ELR (cell line): Measurements from ENCODE around the gene EIPR1.
A peak's percentile ranks its signal among the peaks of the same experiment; 100 is the strongest.
"Not testable (repeated sequence)": the region's sequence is repeated elsewhere in the genome, so short reads cannot be mapped to it uniquely, and the experiment has no call there.

Experiments used
- DNase-seq: peaks from one replicate; pipeline ENCODE4 v3.0.0-alpha.2; 2015; ENCODE audit warnings: low read depth

Gene EIPR1

DNA sequence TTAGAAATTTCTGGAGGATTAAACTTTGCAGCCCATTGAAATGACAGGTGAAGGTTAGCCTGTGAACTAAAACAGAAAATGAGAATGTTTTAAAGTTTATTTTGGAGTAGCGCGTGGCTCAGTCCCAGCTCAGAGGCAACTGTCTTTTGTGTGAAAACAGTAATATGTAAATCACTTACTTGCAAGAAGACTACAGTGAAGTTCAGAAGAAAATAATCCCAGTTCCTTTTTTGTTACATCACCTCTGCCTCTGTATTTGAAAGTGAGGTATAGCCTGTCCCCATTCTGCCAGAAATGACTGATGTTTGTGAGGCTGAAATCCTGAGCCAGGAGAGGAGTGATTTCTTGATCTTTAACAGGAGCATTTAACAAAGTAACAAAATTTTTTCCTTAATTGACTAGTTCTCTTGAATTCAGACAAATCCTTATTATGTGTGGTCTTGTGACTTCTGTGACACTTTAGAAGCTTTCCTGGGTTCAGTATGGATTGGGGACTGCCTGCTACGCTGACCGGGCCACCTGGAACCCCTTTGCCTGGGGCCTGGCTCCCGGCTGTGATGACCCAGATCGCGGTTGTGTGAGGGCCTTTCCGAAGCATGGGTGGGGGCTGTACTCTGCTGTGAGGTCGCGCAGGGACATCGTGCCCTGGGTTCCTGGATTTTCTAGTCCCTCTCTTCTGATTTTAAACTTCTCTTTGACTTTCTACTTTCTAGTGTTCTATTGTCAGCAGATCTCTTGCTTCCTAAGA lies 26.1 kb upstream of the EIPR1 start:
- no peak for DNase-seq

DNA sequence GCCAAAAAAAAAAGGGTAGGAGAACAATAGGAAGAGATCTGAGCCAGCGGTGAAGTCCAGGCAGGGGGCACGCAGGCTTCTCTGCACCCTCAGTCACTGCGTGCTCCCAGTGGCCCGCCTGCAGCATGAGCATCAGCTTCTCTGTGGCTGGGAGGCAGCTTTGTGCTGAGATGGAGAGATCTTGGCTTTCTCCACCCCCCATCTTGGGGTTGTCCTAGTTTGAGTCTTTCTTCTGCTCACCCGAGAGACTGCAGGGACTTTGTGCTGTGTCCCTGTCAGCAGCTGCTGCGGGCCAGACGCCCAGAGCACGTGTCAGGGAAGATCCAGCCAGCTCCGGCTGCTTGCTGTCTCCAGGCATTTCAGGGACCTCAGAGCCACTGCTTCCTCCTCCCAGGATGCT lies 22.2 kb upstream of the EIPR1 start:
- DNase-seq = no peak

DNA sequence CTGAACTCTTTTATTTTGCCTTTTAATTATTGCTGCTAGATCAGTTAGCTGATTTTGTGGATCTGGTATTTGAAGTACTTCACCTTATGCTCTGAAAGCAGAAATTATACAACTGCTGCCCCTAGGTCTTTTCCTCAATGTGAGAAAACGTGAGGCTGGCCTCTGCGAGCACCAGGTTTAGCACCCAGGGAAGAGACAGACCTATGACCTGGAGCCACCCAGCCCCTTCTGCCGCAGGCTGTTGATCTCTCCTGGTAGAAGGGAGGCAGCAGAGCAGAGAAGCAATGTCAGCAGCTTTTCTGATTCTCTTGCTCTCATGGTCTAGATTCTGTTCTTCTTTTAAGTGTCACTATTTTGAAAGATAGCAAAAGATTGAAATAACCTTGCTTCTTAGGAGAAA lies 21.8 kb upstream of the EIPR1 start:
- no peak for DNase-seq

DNA sequence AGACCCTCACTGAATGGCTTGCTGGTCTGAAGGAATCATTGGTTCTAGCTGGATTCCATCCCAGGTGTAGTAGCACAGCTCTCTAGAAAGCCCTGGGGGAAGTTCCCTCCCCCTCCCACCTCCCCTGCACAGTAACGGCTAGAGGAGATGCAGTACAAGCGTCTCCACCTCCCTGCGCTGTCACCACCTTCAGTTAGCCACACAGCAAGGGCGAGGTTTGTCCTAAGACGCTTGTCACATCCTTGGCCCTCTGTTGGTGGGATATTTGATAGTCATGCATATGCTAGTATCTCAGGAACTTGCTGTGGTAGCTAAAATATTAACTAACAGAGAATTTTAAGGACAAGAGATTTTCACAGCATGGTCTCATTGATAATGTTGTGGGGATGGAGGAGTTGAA lies 21.2 kb upstream of the EIPR1 start:
- DNase-seq = no peak

DNA sequence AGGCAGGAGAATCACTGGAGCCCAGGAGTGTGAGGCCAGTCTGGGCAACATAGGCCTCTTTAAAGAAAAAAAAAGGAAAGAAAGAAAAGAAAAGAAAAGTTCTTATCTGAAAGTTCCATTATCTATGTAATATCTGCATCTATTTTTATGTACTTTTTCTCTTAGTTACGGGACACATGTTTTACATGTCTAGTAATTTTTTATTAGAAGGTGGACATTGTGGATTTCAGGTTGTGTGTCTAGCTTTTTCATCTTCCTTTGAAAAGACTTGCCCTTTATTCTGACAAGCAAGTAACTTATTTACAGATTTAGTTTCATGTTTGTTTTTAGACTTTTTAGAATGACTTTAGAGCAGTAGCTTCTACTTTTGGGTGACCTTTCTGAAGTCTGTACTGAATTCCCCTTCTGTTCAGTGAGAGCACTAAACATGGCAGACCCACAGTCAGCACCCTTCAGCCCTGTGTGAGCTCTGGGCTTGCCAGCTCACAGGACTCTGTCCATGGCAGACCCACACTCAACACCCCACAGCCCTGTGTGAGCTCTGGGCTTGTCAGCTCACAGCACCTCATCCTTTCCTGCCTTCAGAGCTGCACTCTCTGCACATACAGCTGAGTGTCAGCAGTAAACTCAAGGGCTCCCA lies 19.4 kb upstream of the EIPR1 start:
- no peak for DNase-seq

DNA sequence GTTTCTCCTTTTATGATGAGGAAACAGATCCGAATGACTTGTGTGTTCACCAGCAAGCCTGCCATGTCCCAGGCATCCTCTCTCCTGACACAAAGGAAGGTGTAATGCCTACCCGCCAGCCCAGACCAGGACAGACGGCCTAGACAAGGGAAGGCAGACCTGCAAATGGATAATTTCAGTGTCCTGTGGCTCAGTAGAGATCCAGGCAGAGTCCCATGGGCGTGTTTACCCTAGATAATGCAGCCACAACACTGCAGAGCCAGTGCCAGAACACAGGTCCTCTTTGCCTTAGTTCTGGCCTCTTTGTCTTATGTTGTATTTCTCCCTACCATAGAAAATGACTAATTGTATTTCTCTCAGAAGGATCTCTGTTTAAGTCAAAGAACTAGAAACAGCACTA lies 14.6 kb upstream of the EIPR1 start:
- no peak for DNase-seq

DNA sequence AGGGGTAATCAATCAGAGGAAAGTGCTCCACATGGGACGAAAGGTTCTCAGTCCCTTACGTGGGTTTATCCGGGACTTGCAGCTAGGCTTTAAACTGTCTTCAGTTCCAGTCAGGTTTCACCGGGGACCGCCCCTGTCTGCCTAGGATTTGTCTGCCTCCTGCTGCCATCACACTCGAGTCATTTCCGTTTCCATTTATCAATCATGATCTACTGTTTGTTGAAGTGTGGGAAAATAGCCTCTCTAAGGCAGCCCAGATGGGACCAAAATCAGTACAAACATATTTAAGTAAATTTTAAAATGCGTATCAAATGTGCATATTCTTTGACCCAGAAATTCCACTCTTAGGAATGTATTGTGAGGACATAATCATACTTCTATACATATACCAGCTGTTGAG lies 12.4 kb upstream of the EIPR1 start:
- no peak for DNase-seq

DNA sequence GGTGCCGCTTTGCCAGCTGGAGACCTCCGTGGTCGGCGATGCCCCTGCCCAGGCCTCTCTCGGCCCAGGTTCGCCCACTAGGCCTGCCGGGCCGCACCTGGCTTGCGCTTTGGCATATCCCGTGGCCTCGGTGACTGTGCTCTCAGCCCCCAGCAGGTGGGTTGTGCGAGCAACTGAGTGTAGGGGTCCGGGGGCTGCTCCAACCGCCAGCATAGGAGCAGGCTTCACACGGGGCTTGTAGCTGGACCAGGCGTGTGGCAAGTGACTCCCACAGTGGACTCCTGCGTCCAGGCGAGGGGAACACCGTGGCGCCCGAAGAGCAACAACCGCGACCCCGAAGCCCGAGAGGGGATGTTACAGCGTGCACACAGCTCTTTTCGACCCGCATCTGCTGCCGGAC lies 11.6 kb upstream of the EIPR1 start:
- no peak for DNase-seq

DNA sequence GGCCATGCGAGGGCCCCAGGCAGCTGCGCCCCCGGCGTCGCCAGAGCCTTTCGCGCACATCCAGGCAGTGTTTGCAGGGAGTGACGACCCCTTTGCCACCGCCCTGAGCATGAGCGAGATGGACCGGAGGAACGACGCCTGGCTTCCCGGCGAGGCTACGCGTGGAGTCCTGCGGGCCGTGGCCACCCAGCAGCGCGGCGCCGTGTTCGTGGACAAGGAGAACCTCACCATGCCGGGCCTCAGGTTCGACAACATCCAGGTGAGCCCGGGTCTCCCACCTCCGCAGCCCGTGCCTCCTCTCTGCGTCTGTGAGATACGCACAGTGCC lies 10.8 kb upstream of the EIPR1 start:
- DNase-seq = no peak

DNA sequence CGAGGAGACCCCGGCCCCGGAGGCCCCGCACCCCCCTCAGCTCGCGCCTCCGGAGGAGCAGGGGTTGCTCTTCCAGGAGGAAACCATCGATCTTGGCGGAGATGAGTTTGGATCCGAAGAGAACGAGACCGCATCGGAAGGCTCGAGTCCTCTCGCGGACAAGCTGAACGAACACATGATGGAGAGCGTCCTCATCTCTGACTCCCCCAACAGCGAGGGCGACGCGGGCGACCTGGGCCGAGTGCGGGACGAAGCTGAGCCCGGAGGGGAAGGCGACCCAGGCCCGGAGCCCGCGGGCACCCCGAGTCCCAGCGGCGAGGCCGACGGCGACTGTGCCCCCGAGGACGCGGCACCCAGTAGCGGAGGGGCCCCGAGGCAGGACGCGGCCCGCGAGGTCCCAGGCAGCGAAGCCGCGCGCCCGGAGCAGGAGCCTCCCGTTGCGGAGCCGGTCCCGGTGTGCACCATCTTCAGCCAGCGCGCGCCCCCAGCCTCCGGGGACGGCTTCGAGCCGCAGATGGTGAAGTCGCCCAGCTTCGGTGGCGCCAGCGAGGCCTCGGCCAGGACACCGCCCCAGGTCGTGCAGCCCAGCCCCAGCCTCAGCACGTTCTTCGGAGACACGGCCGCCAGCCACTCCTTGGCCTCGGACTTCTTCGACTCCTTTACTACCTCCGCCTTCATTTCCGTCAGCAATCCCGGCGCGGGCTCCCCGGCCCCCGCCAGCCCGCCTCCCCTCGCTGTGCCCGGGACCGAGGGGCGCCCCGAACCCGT lies 10.2 kb upstream of the EIPR1 start:
- no peak for DNase-seq

DNA sequence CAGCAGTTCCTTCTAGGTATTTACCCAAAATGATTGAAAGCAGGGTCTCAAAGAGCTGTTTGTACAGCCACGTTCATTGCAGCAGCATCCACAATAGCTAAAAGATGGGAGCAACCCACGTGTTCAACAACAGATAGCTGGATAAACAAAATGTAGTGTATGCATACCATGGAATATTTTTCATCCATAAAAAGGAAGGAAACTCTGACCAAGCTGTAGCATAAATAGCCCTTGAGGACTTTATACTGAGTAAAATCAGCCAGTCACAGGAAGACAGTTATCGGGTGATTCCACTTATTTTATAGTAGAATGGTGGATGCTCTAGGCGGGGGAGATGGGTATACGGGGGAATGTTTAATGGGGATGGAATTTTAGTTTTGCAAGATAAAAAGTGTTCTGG lies 9.4 kb upstream of the EIPR1 start:
- no peak for DNase-seq

DNA sequence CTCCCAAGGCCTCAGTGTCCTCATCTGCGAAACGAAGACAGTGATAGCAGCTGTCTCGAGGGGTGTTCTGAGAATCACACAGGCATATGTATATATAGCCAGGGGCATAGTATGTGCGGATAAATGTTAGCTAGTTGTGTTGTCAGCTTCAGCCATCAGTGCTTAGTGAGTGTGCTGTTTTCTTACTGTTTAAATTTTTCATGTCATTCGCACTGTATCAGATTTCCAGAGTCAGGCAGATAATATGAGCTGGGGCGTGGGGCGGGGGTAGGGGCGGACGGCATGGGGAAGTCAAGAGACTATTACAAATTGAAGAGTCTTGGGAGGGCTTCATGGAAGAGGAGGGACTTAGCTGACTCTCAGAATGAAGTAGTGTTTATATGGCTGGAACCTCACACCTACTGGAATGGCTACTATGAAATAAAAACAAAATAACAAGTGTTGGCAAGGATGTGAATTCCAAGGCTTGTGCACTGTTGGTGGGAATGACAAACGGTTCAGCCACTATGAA lies 8.9 kb upstream of the EIPR1 start:
- no peak for DNase-seq

DNA sequence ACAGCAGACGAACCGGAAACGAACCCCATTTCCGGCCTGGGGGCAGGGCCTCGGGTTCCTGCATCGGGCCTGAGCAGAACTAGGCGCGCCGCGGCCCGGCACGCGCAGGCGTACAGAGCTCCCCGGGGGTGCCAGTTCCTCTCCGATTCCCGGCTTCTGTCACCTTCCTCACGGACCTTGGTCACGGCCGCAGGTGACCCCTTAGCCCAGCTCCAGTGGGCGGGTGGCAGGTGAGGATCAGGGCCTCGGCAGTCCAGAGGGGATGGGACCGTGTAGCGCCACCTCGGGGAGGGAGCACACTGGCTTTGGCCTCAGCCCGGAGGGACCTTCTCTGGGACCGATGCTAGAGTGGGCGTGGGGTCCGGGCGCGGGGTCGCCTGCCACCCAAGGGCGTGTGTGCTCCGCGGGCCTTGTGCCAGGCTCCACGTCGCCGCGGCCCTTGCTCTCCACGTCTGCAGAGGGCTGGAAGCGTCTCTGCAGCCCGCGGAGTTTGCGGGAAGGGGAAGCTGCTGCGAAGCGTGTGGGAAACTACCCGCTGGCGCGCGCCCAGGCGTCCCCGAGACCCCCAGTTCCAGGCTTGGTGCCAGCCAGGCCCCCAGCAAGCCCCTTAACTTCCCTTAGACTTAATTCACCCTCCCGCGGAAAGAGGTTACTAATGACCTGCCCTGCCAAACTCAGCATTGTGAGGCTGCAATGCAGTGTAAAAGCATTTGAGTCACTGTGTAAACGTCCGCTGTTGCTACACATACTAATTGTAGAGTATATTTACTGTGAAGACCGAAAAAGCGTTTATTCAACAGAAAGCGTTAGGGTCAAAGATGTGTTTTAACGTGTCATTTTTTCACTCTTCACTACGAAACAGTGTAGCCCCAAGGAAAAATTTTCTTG lies 2.3 kb upstream of the EIPR1 start, which contains the start of gene TRAPPC12:
TRAPPC12 (plus strand) TSS at position 48 of the 888 bp plus-strand sequence. CDS start 7,930 bp downstream, outside the sequence.
- peak; percentile 90 for DNase-seq

DNA sequence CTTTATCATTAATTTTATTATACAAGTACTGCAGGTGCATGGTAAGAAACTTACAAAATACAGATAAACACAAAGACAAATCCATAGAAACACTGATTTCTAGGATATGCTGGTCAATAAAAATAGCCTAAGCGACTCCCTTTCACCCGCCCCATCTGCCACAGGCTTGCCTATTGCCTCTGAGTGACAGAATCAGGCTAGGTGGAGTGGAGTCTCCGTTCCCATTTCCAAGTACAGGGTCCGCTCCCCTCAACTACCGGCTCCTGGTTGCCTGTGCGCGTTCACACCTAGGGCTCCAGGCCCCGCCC lies 1.7 kb upstream of the EIPR1 start:
- no peak for DNase-seq

DNA sequence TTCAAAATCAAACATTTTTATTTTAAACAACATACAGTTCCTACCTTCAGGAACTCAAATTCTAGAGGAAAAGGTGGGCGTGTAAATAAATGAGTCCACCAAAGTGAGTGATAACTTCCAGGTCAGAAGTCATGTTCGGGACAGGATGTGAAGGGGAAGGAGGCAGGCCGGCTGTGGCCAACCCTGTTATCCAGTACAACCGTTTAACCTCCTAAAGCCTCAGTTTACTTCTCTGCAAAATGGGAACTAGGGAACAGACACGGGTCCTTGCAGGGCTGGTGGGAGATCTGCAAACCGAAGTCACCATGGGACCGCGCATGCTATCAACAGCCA lies 373 bp downstream of the EIPR1 start:
- DNase-seq = peak; percentile 71

DNA sequence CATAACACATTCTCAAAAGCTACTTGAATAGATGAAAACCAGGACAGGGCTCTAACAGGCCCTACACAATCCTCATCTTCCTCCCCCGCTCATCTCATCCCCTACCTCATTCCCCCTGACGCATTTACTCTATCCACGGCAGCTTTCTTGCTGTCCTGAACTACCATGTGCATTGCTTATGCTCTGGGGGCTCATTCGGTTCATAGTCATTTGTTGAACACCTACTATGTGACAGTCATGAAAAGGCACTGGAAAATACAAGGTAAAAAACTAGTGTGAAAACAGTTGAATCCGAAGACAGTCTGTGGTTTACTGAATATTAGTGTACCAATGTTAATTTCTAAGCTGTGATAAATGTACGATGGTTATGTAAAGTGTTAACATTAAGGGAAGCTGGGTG lies 797 bp downstream of the EIPR1 start:
- no peak for DNase-seq

DNA sequence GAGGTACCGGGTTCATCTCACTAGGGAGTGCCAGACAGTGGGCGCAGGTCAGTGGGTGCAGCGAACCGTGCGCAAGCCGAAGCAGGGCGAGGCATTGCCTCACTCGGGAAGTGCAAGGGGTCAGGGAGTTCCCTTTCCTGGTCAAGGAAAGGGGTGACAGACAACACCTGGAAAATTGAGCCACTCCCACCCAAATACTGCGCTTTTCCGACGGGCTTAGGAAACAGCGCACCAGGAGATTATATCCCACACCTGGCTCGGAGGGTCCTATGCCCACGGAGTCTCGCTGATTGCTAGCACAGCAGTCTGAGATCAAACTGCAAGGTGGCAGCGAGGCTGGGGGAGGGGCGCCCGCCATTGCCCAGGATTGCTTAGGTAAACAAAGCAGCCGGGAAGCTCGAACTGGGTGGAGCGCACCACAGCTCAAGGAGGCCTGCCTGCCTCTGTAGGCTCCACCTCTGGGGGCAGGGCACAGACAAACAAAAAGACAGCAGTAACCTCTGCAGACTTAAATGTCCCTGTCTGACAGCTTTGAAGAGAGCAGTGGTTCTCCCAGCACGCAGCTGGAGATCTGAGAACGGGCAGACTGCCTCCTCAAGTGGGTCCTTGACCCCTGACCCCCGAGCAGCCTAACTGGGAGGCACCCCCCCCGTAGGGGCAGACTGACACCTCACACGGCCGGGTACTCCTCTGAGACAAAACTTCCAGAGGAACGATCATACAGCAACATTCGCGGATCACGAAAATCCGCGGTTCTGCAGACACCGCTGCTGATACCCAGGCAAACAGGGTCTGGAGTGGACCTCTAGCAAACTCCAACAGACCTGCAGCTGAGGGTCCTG lies 8.1 kb downstream of the EIPR1 start:
- DNase-seq = not testable (repeated sequence)

DNA sequence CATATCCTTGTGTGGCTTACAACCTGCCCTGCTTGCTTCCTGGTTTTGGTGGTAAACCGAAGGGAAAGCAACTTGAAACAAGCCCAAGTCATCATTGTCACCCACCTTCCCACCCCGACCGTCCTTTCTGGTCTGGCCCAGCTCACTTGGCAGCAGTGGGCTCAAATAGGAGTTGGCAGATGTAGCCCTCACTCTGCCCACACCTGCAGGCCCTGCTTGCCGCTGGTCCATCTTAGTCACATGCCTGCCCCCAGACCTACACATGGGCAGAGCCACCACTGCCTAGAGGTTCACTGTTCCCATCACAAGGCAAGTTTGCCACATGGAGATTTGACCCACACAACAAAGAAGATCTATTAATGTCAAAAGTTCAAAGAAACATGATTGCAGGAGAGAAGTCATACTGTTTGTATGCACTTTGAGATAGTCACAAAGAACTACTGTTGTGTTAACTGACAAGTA lies 9.3 kb downstream of the EIPR1 start:
- DNase-seq = no peak

DNA sequence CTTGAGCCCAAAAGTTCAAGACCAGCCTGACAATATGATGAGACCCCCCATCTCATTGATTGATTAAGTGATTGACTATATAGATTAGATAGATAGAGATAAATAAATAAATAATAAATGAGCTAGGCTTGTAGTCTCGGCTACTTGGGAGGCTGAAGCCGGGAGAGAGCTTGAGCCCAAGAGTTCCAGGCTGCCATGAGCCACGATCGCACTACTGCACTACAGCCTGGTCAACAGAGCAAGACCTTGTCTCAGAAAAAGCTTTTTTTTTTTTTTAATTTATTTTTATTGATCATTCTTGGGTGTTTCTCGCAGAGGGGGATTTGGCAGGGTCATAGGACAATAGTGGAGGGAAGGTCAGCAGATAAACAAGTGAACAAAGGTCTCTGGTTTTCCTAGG lies 12.4 kb downstream of the EIPR1 start:
- no peak for DNase-seq

DNA sequence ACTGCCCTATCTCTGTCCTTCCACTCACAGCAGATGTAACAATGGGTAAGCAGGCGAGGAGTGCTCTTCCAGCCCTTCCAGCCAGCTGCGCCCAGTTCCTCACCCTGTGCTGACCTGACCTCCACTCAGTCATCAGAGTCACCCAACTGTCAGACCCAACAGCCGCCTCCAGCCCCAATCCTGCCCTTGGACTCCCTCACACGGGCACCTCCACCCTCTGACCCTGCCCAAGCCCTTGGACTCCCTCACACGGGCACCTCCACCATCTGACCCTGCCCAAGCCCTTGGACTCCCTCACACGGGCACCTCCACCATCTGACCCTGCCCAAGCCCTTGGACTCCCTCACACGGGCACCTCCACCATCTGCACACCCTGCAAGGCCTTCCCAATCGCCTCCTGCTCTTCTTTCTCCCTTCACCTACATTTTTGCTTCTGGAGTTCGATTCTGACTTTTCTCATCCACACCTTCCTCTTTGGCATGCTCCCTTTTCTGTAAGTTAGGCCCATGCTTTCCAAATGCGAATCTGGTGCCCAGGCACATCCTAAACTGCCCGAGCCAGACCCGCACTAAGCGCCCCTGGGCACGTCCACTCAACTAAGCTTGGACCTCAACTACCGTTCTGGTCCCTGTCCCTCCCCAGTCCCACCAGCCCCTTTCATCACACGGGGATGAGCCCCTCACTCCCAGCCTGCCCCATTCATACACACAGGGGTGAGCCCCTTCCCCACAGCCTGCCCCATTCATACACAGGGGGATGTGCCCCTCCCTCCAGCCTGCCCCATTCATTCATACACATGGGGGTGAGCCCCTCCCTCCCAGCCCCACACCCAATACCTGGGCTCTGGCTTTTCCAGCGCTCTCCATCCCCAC lies 15.9 kb downstream of the EIPR1 start:
- no peak for DNase-seq
